ENCODE data around the gene ADAM12. TPM values are rescaled to one million over a fixed set of nuclear protein-coding genes. Genes with fewer than 3 reads are reported as not detected.

The ADAM12 gene
- total RNA-seq, 1 experiment from 2014 or later = 0.24 TPM

DNA sequence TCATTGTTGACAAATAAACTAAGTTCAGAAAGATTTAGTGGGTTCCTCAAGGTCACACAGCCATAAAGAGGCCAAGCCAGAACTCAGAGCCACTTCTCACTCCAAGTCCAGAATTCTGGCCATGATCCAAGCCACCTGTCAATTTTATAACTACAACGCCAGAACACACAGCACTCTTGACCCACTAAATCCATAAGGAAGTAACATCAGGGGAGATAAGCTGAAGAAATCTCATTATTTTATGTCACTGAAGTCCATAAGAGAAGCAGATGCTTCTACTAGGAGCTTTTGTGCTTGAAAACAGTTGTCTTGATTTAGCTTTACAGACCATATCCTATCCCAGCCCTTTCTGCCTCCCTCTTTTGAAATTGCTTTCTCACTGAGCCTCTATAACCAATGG, 15.9 kb downstream of the ADAM12 start:
- Histone ChIP-seq H3K9ac (ENCODE audit: extremely low read depth, insufficient read length, low read length) (no peak overlapping the region), H3K27ac (ENCODE audit: insufficient read length, low read depth, low read length) (no peak overlapping the region), H3K18ac (ENCODE audit: insufficient read length, low read depth, low read length) (no peak overlapping the region), H2BK20ac (ENCODE audit: low read depth, low read length, poor library complexity, severe bottlenecking) (no peak overlapping the region), H4K8ac (replicated peaks; ENCODE audit: insufficient read length, low read depth, low read length) (no peak overlapping the region), H3T11ph (ENCODE audit: low read length) (no peak overlapping the region), H3K9me3 (ENCODE audit: control insufficient read depth, low read depth, low read length) (no peaks in the 10 kb centered on the region), H3K79me1 (ENCODE audit: insufficient read depth, low read depth, low read length, poor library complexity, severe bottlenecking) (no peaks in the 10 kb centered on the region), H3K27me3 (ENCODE audit: insufficient read depth, low read length) (no peaks in the 10 kb centered on the region), H3K23me2 (ENCODE audit: insufficient read length, low read depth, low read length, poor library complexity, severe bottlenecking) (no peaks in the 10 kb centered on the region), H2AFZ (ENCODE audit: low read length) (no peak overlapping the region), H2AK5ac (ENCODE audit: insufficient read length, low read length) (no peak overlapping the region), H2BK15ac (ENCODE audit: low read depth, low read length) (no peak overlapping the region), H4K20me1 (ENCODE audit: control insufficient read depth, insufficient read depth, insufficient read length) (no peaks in the 10 kb centered on the region), H3K4me1 (ENCODE audit: insufficient read depth, low read length) (no peaks in the 10 kb centered on the region), H3K79me2 (ENCODE audit: insufficient read depth, low read length) (no peaks in the 10 kb centered on the region), H2BK120ac (ENCODE audit: low read depth, low read length, poor library complexity, severe bottlenecking) (no peak overlapping the region), H2BK12ac (ENCODE audit: insufficient read length, low read depth, low read length) (no peak overlapping the region), H3K4ac (ENCODE audit: low read depth, low read length) (no peak overlapping the region), H2BK5ac (ENCODE audit: insufficient read length, low read length) (no peak overlapping the region), H3K4me2 (ENCODE audit: insufficient read depth, insufficient read length, low read length) (no peak overlapping the region), H4K91ac (ENCODE audit: insufficient read length, low read depth, low read length) (no peak overlapping the region), H3K14ac (ENCODE audit: insufficient read depth, low read length) (no peak overlapping the region), H3K56ac (ENCODE audit: insufficient read length, low read depth, low read length) (no peak overlapping the region), H4K5ac (ENCODE audit: insufficient read length, low read depth, low read length) (no peak overlapping the region), H3K23ac (ENCODE audit: insufficient read length, low read depth, low read length) (no peak overlapping the region)
- TF ChIP-seq, protein P1, sequence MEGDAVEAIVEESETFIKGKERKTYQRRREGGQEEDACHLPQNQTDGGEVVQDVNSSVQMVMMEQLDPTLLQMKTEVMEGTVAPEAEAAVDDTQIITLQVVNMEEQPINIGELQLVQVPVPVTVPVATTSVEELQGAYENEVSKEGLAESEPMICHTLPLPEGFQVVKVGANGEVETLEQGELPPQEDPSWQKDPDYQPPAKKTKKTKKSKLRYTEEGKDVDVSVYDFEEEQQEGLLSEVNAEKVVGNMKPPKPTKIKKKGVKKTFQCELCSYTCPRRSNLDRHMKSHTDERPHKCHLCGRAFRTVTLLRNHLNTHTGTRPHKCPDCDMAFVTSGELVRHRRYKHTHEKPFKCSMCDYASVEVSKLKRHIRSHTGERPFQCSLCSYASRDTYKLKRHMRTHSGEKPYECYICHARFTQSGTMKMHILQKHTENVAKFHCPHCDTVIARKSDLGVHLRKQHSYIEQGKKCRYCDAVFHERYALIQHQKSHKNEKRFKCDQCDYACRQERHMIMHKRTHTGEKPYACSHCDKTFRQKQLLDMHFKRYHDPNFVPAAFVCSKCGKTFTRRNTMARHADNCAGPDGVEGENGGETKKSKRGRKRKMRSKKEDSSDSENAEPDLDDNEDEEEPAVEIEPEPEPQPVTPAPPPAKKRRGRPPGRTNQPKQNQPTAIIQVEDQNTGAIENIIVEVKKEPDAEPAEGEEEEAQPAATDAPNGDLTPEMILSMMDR (conservative IDR thresholded peaks at IDR 0.05) = no peak
- Mint-ChIP-seq H3K9me3 (peaks cover 26 to 37% of the 10 kb centered on the region in 2 experiments), H3K4me3 (no peak overlapping the region), H3K27me3 (ENCODE audit: low read depth) (no peaks in the 10 kb centered on the region; the same call in none of the 2 replicates), H3K36me3 (ENCODE audit: insufficient read depth in 1 of 3, low read depth in 3 of 3) (peaks cover 7 to 32% (median 18%) of the 10 kb centered on the region in 3 experiments), H3K4me1 (peaks cover 2 to 3% of the 10 kb centered on the region in 2 experiments; a peak in 2 of 4 replicates), H3K27ac (no peak overlapping the region)
- DNase-seq = no peak
- no CpG with 5 or more reads among the region's 1 CpG for WGBS (ENCODE audit: extremely low coverage, insufficient read length, low lambda C conversion rate)

Measured in H9 (cell line).